ENCODE data around the gene ANKRD44.

Gene ANKRD44

DNA sequence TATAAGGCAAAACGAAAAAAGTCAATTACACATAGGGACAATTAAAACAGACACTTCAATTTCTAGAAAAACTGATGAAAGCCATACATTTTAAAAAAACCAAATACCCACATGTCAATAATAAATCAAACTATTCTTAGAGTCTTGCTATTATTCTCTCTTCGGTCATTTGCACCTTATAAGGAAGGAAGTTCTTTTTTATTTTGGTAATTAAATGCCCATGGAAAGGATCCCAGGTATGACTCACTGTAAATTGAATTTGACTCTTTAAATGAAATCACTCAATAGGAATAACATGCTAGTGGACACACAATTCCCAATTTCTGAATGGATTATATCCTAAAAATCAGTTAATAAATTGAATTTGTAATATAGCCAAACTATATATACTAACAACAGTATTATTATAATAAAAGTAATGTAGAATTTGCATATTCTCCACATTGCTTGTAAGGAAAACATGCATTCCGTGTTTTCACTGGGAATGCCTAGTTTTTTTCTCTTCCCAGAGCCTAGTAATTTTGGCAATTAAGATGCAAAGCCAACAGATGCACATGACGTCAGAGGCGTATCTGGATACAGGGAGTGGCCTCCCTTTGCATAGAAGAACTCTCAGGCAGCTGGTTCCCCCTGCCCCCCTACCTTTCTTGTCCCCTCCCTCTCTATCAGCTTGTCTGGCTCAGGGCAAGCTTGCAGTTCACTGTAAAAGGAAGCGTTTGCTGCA is 230.6 kb downstream of the ANKRD44 start:
- TF ChIP-seq FOXP2 (optimal IDR thresholded peaks at IDR 0.05; ENCODE audit: borderline replicate concordance, extremely low read depth, extremely low read length, insufficient read depth) (no peak), SIN3A (IDR thresholded peaks at IDR 0.05; ENCODE audit: borderline replicate concordance, insufficient read depth, low read length) (no peak), TAF1 (IDR thresholded peaks at IDR 0.05; ENCODE audit: borderline replicate concordance, insufficient read depth, low read length) (no peak), POLR2AphosphoS5 (IDR thresholded peaks at IDR 0.05; ENCODE audit: low read depth, low read length) (no peak)
- TF ChIP-seq, protein P1, sequence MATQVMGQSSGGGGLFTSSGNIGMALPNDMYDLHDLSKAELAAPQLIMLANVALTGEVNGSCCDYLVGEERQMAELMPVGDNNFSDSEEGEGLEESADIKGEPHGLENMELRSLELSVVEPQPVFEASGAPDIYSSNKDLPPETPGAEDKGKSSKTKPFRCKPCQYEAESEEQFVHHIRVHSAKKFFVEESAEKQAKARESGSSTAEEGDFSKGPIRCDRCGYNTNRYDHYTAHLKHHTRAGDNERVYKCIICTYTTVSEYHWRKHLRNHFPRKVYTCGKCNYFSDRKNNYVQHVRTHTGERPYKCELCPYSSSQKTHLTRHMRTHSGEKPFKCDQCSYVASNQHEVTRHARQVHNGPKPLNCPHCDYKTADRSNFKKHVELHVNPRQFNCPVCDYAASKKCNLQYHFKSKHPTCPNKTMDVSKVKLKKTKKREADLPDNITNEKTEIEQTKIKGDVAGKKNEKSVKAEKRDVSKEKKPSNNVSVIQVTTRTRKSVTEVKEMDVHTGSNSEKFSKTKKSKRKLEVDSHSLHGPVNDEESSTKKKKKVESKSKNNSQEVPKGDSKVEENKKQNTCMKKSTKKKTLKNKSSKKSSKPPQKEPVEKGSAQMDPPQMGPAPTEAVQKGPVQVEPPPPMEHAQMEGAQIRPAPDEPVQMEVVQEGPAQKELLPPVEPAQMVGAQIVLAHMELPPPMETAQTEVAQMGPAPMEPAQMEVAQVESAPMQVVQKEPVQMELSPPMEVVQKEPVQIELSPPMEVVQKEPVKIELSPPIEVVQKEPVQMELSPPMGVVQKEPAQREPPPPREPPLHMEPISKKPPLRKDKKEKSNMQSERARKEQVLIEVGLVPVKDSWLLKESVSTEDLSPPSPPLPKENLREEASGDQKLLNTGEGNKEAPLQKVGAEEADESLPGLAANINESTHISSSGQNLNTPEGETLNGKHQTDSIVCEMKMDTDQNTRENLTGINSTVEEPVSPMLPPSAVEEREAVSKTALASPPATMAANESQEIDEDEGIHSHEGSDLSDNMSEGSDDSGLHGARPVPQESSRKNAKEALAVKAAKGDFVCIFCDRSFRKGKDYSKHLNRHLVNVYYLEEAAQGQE (IDR thresholded peaks at IDR 0.05; ENCODE audit: insufficient read depth in 1 of 2, low read depth in 2 of 2, low read length in 2 of 2): no peak

DNA sequence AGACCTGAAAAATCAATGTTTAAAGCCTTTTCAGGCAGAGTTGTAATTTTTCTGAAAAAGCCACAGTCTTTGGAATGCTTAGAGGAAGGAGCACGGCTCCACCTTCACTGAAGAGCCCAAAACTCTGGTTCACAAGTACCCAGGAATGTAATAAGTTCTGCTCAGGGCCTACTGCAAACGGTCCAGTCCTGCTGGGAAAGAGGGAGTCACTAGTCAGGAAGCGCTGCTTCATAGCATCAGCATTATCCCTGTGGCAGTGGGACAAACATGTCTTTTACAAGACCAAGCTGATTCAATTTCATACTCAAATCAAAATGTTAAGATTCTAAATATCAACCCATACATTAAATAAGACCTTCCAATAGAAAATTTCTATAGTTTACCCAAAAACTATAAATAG is 231.2 kb downstream of the ANKRD44 start:
- TF ChIP-seq SIN3A (IDR thresholded peaks at IDR 0.05; ENCODE audit: borderline replicate concordance, insufficient read depth, low read length) (no peak), TAF1 (IDR thresholded peaks at IDR 0.05; ENCODE audit: borderline replicate concordance, insufficient read depth, low read length) (no peak), FOXP2 (optimal IDR thresholded peaks at IDR 0.05; ENCODE audit: borderline replicate concordance, extremely low read depth, extremely low read length, insufficient read depth) (no peak)
- TF ChIP-seq, protein P1 (IDR thresholded peaks at IDR 0.05; ENCODE audit: insufficient read depth in 1 of 2, low read depth in 2 of 2, low read length in 2 of 2): no peak

GRCh38 chr2:197078535-197078934 is 232.0 kb downstream of the ANKRD44 start:
- no peak for TF ChIP-seq FOXP2 (optimal IDR thresholded peaks at IDR 0.05; ENCODE audit: borderline replicate concordance, extremely low read depth, extremely low read length, insufficient read depth)
- TF ChIP-seq, protein P1 (IDR thresholded peaks at IDR 0.05; ENCODE audit: insufficient read depth in 1 of 2, low read depth in 2 of 2, low read length in 2 of 2): no peak
- TF ChIP-seq POLR2AphosphoS5 (IDR thresholded peaks at IDR 0.05; ENCODE audit: low read depth, low read length): no peak
- TF ChIP-seq SIN3A (IDR thresholded peaks at IDR 0.05; ENCODE audit: borderline replicate concordance, insufficient read depth, low read length): no peak
- TF ChIP-seq TAF1 (IDR thresholded peaks at IDR 0.05; ENCODE audit: borderline replicate concordance, insufficient read depth, low read length): no peak

- TF ChIP-seq, protein P1 (IDR thresholded peaks at IDR 0.05; ENCODE audit: insufficient read depth in 1 of 2, low read depth in 2 of 2, low read length in 2 of 2): no peak
- no peak for TF ChIP-seq SIN3A (IDR thresholded peaks at IDR 0.05; ENCODE audit: borderline replicate concordance, insufficient read depth, low read length)
Observed at GRCh38 chr2:197077336-197077735, 233.2 kb downstream of the ANKRD44 start.

- TF ChIP-seq SIN3A (IDR thresholded peaks at IDR 0.05; ENCODE audit: borderline replicate concordance, insufficient read depth, low read length) (no peak), POLR2AphosphoS5 (IDR thresholded peaks at IDR 0.05; ENCODE audit: low read depth, low read length) (no peak), TAF1 (IDR thresholded peaks at IDR 0.05; ENCODE audit: borderline replicate concordance, insufficient read depth, low read length) (no peak), FOXP2 (optimal IDR thresholded peaks at IDR 0.05; ENCODE audit: borderline replicate concordance, extremely low read depth, extremely low read length, insufficient read depth) (no peak)
- TF ChIP-seq, protein P1 (IDR thresholded peaks at IDR 0.05; ENCODE audit: insufficient read depth in 1 of 2, low read depth in 2 of 2, low read length in 2 of 2): no peak
Observed at GRCh38 chr2:197076652-197077051, 233.9 kb downstream of the ANKRD44 start.

Measured in PFSK-1 (cell line).